Inflammatory macrophage treated with lipopolysaccharide for 4 hours (primary cell): ENCODE data around the gene ZCCHC17.

Experiments used
- DNase-seq: peaks from one replicate; pipeline ENCODE4 v3.0.0-alpha.2; 2020

ZCCHC17 gene

DNA sequence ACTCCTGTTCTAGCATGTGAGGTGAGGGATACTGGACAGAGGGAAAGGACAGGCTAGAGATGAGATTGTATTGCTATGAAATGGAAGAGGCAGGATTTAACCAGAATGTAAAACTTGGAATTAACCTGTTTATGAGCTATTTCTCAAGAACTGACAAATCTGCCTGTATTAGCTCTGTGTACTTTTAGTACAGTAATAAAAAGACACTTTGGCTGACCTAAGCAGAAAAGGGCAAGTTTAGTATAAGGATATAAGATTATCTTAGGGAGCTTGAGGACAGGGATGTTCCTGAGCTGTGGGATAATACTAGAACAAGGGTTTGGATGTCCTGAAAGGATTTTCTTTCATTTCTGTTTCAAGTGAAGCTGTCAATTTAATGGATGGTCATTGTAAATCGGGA, 11.2 kb downstream of the ZCCHC17 start:
- DNase-seq = no peak

DNA sequence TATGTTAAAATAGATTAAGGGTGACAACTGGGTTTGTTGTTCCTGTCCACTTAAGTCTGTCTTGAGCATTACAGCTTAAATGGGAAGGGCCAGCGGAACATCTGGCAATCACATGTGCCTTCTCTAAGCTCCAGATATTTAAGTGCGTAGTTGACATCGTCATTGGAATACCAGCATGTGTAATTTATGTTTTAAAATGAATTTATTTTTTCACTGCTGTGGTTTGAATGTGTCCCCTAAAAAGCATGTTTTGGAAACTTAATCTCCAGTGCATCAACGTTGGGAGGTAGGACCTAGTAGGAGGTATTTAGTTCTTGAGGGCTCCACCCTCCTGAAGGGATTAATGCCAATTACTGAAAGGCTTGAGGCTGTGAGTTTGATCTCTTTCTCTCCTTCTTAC, 13.4 kb downstream of the ZCCHC17 start:
- DNase-seq = no peak

DNA sequence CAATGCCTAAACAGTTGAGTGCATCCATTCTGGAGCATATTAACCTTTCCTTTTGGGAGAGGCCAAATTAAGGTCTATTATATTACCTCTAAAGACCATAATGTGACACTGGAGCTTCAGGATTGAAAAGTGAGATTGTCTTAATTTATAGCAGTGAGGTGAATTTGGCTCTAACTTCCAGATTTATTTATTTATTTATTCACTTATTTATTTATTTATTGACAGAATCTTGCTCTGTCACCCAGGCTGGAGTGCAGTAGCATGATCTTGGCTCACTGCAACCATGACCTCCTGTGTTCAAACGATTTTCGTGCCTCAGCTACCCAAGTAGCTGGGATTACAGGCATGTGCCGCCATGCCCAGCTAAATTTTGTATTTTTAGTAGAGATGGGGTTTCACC, 19.1 kb downstream of the ZCCHC17 start:
- no peak for DNase-seq

DNA sequence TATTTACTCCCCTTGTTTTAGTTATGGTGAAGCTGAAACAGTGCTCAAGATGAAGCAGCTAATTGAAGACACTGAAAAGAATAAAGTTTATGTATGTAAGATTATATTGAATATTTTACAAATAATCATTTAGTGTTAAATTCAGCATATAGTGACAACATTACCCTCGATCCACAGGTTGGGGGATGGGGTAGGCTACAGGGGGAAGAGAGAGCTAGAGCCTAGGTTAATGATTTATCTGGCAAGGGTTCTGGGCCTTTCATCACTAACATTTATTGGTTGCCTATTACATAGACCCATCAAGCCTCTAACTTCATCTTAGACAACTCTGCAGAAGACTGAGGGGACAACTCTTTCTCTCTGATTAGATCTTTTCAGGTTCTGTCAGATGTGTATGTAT, 21.3 kb downstream of the ZCCHC17 start:
- DNase-seq = no peak

DNA sequence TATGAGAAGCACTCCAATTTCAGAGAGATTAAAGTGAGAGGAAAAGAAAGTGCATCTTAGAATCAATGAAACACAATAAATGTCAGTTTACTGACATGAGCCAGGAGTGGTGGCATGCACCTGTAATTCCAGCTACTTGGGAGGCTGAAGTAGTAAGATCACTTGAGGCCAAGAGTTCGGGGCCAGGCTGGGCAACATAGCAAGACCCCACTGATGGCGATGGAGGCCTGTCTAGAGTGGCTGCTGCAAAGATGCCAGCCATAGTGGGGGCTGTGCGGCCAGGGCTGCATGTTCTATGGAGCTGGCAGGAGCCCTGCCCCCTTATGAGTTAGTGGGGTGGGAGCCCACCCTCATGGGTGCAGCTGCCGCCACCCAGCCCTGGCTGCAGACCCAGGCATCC, 27.3 kb downstream of the ZCCHC17 start:
- no peak for DNase-seq

DNA sequence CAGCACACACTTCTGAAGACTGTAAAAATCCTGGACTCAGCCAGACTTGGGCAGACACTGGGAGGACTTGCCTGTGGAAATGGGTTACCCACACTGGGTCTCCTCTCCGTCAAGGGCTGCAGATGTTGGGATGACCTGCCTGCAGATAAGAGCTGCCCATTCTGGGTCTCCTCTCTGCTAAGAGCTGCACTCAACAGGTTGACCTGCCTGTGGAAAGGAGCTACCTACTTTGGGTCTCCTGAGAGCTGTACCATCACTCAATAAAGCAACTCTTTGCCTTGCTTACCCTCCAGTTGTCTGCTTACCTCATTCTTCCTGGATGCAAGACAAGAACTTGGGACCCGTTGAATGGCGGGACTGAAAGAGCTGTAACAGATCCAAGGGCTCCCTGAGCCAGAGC, 28.2 kb downstream of the ZCCHC17 start:
- no peak for DNase-seq

DNA sequence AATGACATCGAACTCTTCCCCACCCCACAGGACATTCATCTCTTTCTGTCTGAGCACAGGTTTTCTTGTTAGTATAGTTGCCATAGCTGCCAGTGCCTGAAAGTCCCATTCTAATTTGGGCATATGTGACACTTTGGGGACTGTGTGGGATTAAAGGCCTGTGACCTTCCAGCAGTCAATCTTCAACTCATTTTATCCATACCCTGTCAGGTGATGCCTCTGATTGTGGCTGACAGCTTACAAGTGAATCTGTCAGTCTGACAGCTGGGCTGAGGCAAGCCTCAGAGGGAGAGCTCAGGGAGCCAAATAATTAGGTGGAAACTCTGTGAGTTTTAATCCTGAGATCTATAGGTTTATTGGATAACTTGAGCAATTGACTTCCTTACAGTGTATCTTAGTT, 29.6 kb downstream of the ZCCHC17 start:
- DNase-seq = no peak

DNA sequence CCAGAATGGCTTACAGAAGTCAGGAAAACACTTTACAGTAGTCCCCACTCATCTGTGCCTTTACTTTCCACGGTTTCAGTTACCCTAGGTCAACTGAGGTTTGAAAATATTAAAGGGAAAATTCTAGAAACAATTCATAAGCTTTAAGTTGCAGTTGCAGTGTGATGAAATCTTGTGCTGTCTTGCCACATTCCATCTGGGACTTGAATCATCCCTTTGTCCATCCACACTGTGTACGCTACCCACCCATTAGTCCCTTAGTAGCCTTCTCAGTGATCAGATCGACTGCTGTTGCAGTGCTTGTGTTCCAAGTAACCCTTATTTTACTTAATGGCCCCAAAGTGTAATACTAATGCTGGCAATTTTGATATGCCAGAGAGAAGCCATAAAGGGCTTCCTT, 30.5 kb downstream of the ZCCHC17 start:
- peak; percentile 17 for DNase-seq

DNA sequence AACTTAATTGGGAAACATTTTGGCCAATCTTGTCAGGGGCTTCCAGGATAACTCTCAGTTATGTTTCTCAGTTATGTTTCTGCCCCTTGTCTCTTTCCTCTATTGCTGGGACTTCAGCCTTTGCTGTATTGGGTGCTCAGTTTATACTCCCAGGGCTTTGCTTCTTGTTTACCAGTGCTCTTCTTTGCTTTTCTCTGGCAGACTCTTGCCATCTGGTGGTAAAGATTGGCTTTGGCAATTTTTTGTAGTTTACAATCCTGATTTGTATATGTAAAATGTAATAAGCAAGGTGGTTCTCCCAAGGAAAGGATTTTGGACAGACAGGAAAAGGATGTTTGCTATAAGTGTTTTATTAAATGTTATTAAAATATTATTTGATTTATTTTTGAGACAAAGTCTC, 38.2 kb downstream of the ZCCHC17 start:
- peak; percentile 17 for DNase-seq

DNA sequence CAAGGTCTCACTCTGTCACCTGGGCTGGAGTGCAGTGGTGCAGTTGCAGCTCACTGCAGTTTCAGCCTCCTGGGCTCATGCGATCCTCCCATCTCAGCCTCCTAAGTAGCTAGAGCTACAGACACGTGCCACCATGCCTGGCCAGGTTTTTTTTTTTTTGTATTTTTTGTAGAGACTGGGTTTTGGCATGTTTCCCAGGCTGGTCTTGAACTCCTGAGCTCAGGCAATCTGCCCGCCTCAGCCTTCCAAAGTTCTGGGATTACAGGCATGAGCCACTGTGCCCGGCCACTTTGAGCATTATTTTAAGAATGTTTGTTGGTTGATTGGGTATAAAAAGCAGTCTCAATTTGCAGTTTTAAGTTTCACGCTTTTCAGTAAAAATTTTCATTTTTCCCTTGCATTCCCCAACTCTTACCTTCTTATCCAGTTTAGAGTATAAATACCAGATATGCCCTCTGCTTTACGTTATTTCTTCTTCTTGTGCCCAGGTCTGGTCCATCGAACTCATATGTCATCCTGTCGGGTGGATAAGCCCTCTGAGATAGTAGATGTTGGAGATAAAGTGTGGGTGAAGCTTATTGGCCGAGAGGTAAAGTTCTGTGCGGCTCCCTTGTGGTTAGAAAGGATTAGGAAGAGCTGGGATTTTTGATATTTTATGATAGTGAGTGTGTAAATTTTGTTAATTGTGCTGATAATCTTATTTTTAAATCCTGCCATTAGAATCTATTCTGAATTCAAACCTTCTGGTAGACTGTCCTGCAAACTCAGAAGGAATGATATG, 40.0 kb downstream of the ZCCHC17 start:
- no peak for DNase-seq

DNA sequence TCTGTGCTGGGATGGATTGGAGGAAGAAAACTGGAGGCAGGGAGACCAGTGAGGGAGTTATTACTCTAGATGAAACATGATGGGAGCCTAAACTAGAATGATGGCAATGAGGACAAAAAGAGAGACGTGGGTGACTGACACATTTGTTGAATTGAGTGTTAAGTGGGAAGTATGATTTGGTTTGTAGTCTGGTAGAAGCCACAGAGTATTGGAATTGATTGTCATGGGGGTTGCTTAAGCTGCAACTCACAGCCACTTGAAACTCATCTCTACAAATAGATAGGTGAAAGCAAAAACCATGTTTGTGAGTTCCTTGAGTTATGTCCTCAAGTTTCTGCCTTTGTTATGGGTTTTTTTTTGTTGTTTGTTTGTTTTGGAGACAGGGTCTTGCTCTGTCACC, 47.7 kb downstream of the ZCCHC17 start:
- no peak for DNase-seq

DNA sequence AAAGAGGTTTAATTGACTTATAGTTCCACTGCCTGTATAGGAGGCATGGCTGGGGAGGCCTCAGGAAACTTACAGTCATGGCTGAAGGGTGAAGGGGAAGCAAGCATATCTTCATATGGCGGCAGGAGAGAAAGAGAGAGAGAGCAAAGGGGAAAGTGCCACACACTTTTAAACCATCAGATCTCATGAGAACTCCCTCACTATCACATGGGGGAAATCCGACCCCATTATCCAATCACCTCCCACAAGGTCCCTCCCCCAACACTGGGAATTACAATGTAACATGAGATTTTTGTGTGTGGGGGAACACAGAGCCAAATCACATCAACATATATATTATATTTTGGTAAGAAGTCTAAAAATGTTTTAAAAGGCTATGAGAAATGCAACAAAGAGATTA, 48.8 kb downstream of the ZCCHC17 start:
- DNase-seq = no peak

DNA sequence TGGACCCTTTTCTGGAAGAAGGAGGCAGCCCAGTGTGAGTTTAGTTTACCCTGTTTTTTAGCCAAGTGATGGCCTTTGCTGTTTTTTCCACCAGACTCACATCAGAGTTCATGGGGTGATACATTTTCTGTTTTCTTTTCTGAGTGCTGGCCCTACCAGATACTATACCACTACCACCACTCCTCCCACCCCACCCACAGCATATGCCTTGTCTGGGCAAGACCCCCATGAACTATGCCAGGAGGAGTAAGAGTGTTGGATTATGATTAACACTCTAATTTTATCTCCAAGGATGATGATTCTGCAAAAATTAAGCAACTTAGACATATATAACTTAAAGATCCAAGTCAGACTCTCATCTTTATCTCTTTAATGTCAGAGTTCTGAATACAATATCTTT, 50.0 kb downstream of the ZCCHC17 start:
- DNase-seq = no peak

DNA sequence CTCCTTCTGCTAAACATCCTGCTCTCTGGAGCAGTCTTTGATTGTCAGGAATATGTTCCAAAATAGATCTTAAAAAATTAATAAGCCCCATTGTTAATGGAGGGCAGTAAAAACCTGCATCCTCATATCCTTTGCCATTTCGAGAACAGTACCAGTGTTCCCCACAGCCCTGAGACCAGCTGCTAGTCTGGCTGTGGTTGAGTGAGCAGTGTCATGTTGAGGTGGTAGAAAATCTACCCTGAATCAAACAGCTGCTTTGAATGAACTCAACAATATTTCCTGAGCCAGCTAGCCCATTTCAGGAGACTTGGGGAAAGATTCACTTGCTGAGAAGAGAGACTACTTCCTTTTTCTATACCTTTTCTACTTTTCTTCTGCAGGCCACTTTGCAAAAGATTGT, 51.6 kb downstream of the ZCCHC17 start:
- no peak for DNase-seq

DNA sequence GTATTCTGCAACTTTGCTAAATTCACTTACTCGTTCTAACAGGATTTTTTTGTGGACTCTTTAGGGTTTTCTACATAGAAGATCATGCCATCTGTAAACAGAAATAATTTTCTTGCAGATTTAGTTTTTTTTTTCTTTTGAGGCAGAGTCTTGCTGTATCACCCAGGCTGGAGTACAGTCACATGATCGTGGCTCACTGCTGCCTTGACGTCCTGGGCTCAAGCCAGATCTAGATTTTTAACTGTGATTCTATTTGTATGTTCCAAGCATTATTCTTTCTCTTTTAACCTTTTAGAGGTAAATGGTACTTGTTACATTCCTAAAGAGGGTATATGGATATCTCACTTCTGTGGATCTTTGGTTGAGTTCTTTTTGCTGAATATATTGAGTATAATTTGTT, 57.5 kb downstream of the ZCCHC17 start:
- DNase-seq = no peak

DNA sequence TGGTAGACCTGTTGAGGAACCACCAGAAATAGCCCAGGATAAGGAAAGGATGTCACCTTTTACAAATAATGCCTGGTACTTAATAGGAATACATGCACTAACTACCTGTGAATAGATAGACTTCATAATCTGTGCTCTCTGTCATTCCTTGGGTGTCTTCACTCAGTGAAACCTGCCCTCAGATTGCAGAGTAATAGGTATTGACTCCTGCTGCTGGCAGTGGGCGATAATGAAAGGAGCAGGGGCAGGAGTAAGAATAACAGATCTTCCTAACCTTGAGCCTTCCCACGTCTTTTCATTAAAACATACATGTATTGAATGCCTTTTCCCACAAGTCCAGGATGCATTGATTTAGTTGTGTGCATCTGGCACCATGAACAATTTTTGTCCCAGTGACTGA, 59.6 kb downstream of the ZCCHC17 start:
- DNase-seq = no peak

DNA sequence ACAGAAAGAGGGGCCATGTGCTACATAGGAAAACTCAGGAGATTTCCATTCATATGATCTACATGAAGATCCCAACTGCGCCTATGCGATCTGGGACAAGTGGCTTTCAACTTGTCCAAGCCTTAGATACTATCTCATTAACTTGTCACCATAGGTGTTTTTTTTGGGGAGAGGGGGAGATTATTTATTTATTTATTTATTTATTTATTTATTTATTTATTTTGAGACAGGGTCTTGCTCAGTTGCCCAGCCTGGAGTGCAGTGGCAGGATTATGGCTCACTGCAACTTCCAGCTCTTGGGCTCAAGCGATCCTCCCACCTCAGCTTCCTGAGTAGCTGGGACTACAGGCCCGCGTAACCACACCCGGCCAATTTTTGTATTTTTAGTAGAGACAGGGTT, 64.8 kb downstream of the ZCCHC17 start:
- DNase-seq = no peak

DNA sequence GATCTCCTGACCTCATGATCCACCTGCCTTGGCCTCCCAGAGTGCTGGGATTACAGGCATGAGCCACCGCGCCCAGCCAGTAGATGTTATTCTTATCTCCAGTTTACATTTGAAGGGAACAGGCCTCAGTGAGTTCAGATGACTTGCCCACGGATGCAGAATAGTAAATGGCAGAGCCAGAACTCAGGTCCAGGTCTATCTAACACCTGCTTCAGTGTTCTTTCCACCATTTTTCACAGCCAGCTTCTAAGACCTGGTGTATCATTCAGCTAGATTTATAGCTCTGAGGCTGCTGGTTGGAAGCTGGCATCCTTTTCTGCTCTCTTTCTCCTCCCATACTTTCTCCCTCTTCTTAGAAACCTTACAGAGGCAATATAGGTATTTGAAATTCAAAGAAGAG, 65.2 kb downstream of the ZCCHC17 start:
- DNase-seq = no peak

DNA sequence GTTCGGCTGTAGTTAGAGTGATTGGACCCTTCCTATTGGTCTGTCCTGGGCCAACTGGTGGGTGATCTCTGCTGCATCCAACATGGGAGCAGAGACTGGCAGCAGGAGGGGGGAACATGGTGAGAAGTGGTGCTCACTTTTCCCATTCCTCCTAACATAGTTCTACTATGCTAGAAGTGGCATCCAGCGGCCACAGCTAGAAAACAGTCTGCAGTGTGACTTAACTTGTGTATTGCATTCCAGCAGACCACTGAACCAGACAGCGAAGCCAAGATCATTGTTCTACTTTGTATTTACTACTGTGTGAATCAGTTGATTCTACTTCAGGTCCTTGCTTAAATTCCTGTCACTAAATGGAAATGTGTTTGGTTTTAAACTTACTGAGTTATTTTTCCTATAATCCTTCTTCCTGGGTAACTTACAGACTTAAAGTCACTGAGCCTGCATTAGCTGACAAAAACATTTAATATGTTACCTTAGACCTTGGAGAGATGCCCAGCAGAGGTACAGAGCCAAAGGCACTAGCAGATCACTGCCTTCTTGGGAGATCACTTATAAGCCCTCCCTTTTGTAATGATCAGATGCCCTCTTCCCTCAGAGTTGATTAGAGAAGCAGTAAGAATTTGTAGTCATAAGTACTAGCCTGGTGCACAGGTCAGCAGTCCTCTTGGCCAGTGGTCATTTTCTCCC, 67.9 kb downstream of the ZCCHC17 start:
- DNase-seq = no peak

DNA sequence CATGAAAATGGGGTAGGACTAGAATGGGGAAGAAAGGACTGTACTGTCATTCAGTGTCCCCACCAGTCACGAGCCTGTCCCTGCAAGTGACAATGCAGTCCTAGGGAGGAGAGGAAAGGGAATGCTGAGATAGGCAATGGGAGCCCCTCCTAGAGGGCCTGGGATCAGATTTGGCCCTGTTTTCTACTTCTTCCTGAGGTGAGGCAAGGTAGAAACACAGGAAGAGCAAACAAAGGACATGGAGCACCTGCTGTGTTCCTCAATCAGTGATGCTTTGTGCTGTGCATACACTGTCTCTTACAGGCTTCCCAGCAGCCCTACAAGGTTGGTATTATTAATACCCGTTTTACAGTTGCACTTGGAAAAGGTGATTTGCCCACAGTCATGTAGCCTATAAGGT, 70.0 kb downstream of the ZCCHC17 start:
- peak; percentile 34 for DNase-seq

DNA sequence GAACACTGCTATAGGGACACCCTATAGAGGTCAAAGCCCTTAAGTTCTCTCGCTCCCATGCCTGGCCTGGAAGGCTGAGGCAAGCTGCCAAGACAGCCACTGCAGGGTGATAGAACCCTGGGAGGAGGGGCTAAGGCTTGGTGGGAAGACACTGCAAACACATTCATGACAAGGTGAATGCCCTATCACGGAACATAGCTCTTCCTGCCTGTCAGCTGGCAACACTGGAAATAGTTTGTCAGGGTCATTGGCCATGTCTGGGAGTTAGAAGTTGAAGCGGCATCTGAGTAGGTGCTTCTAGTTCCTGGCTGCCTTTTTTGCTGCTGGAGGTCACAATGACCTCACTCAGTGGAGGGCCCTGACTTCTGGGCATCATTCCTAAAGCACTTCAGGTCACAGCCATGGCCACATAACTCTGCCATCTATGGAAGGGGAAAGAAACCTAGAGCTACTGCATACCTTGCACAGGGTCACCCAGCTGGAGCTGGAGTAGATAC, 71.8 kb downstream of the ZCCHC17 start:
- DNase-seq = no peak

DNA sequence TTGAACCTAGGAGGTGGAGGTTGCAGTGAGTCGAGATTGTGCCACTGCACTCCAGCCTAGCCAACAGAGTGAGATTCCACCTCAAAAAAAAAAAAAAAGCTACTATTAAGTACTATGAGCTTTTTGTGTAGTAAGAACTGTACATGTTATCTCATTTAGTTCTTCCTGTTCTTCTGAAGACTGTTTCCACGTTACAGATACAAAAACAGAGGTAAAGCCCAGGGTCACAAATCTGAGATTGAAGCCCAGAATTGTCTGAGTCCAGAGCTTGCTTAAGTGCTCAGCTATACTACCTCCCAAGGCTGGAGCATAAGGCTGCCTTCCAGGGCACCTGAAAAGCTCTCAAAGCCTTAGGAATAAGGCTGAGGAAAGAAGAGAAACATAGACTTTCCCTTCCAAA, 73.2 kb downstream of the ZCCHC17 start:
- no peak for DNase-seq

DNA sequence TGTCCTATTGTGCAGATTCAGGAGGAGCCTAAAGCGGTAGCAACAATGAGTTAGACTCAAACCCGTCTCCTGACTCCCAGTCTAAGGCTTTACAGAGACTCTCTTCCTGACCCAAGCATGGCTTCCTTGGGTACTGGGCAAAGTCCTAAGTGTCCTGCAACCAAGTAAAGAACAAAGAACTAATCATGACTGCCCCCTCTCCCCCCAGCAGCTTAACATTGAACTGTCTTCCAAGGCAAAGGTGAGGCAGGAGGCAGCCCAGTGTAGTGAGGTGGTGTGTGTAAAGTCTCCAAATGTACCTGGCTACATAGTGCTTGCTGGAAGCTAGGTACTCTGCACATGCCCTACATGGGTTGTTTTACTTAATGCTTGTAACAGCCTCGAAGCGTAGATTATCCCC, 73.7 kb downstream of the ZCCHC17 start:
- DNase-seq = no peak

DNA sequence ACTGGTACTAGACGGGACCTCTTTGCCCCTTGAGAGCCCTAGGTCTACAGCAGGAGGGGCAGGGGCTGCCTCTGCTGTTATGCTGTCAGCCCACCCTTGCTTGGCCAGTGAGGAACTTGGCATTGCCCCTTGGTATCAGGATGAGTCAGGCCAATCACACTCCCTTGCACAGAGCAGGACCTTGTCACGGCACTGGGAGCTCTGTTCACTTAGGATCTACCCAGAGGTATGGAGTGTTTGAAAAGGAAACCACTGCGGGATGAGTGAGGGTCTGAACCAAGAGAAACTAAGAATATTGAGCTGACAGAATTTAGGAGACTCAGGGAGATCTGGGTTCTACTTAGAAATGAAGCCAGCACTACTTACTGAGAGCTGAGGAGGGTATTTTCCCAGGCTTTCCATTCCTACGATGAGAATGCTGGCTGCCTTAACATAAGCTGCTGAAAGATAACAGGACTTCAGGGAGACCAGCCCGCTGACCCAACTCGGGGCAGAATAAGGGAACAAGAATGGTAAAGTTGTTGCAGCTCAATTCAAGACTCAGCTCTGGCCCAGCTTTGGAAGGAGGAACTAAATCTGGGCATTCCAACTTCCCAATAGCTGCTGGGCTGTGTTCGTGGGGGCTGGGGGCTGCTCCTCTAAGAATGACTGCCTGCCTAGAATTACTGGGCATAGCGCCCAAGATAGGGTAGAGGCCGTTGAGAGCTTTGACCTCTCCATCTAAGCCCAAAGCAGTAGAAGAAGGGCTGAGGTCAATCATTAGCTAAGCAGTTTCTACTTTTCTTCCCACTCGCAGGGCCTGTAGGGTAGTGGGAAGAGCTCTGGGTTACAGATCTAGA, 74.5 kb downstream of the ZCCHC17 start:
- peak; percentile 61 for DNase-seq
